Adrenal gland (tissue), 12 donors: ENCODE data around the gene FBXW12. TPM values are rescaled to one million over a fixed set of nuclear protein-coding genes. Genes with fewer than 3 reads are reported as not detected.

Source experiments
- DNase-seq, 7 donors: peaks; one replicate each; pipeline ENCODE4 v3.0.0-alpha.2; 2019 to 2020
- H3K27ac ChIP-seq, 5 donors: fragments of 200-600 bp; sonication (generic) in 4 of 5; 1 replicate in 3 of 5; 2 replicates in 2 of 5; pipeline versions ENCODE4 v1.5.1 to v1.8.0; 2016 to 2020; ENCODE audit warnings: mild to moderate bottlenecking in 1 of 5
- H3K27me3 ChIP-seq: fragments of 200-600 bp; 2 replicates; pipeline ENCODE4 v1.8.0; 2021
- H3K36me3 ChIP-seq, 2 donors: fragments of 200-600 bp; replicated peaks in 1 of 2; 1 replicate in 1 of 2; 2 replicates in 1 of 2; pipeline versions ENCODE4 v1.5.1 to v1.8.0; 2018 to 2022
- H3K4me1 ChIP-seq, 2 donors: fragments of 200-600 bp; replicated peaks in 1 of 2; 1 replicate in 1 of 2; 2 replicates in 1 of 2; pipeline versions ENCODE4 v1.5.1 to v1.8.0; 2018 to 2021
- H3K4me3 ChIP-seq, 4 donors: fragments of 200-600 bp; sonication (generic) in 3 of 4; one replicate each; pipeline ENCODE4 v1.5.1; 2016 to 2018
- H3K9me3 ChIP-seq, 3 donors: fragments of 200-600 bp; sonication (generic) in 1 of 3; replicated peaks in 1 of 3; 1 replicate in 2 of 3; 2 replicates in 1 of 3; pipeline versions ENCODE4 v1.5.1 to v1.8.0; 2016 to 2021
- CTCF ChIP-seq, 6 experiments: fragments of 450-650 bp in 4 of 6; fragments of 200-600 bp in 2 of 6; sonication (generic) in 1 of 6; IDR thresholded peaks; 1 replicate in 5 of 6; 2 replicates in 1 of 6; pipeline versions ENCODE4 v1.5.1 to v1.8.0; 2016 to 2021; ENCODE audit warnings: antibody characterized with exemption in 6 of 6, mild to moderate bottlenecking in 2 of 6, moderate library complexity in 1 of 6
- POLR2A ChIP-seq, 2 donors: fragments of 450-650 bp; IDR thresholded peaks; one replicate each; pipeline ENCODE4 v1.6.1; 2017; ENCODE audit warnings: antibody characterized with exemption in 2 of 2, mild to moderate bottlenecking in 2 of 2, moderate library complexity in 1 of 2
- WGBS, 4 donors: extraction: QIAGEN DNeasy Blood & Tissue Kit in 2 of 4; methylation state at CpG; one replicate each; pipeline versions ENCODE4 v1.1.5 to v1.1.7; 2013 to 2017; 5-methylcytosine and 5-hydroxymethylcytosine counted together
- intact Hi-C, 2 donors: fragments of 100-400 bp; cut with DNase I; formaldehyde crosslinking; loops; one replicate each; pipeline versions ENCODE4 v1.14.1 to v1.15.0; 2022 to 2023
- polyA plus RNA-seq, 3 donors: library from polyadenylated mRNA; stranded (reverse); fragments of 200-250 nt in 2 of 3; fragments of 350-450 nt in 1 of 3; fragmentation: Illumina TruSeq in 1 of 3; extraction: RNeasy Lipid Tissue Mini Kit (QIAGEN cat#74804) in 1 of 3; gene quantifications; one replicate each; pipeline ENCODE4 v1.2.3, GENCODE V29; 2013 to 2014
- total RNA-seq, 9 donors: library from RNA; depleted of rRNA in 4 of 9; stranded (reverse); fragments of >200 nt in 4 of 9; fragments of 120-200 nt in 1 of 9; fragmentation: NEBNext Ultra II Directional in 1 of 9; extraction: Animal tissue kit (Norgen Biotek cat#: 25700) in 1 of 9; gene quantifications; one replicate each; pipeline versions ENCODE4 v1.1.0 to v1.2.4, GENCODE V29; 2013 to 2023
- donor health status: healthy with polysubstance abuse.
- donor health status: Bipolar disorder and iron deficiency.
- donor health status: DM: yes; HTN: yes; CAD: no.
- donor health status: DM: no; HTN: no; CAD: no.
- donor health status: DM: no; HTN: no; CAD: no.
- donor health status: DM: yes; HTN: yes; CAD: no.

Gene FBXW12
- total and polyA plus RNA-seq, 12 donors, result 0.07 to 0.24 (median 0.11) TPM; not detected in 9

GRCh38 chr3:48411606-48412374, 39.8 kb downstream of the FBXW12 start:
- TF ChIP-seq CTCF (IDR thresholded peaks at IDR 0.05) (no peak), POLR2A (IDR thresholded peaks at IDR 0.05) (no peak)
- intact Hi-C loops, result no loop called here
- 81 to 96% (median 91%) methylated on average over 8 to 11 of the region's 11 CpGs for WGBS, 4 donors
- no peaks in the 10 kb centered on the region for H3K4me1 ChIP-seq
- DNase-seq, result peak in 1 of 7 donors; percentile 7
- peaks cover 0 to 29% of the 10 kb centered on the region in 2 donors for H3K36me3 ChIP-seq
- no peaks in the 10 kb centered on the region for H3K9me3 ChIP-seq
- no peak overlapping the region for H3K4me3 ChIP-seq
- no peak overlapping the region for H3K27ac ChIP-seq
- no peaks in the 10 kb centered on the region for H3K27me3 ChIP-seq

GRCh38 chr3:48412375-48413001, 40.5 kb downstream of the FBXW12 start:
- DNase-seq, result no peak
- intact Hi-C loops, result no loop called here
- Histone ChIP-seq H3K4me3 (no peak overlapping the region), H3K36me3 (peaks cover 0 to 29% of the 10 kb centered on the region in 2 donors), H3K4me1 (no peaks in the 10 kb centered on the region), H3K27ac (no peak overlapping the region), H3K9me3 (no peaks in the 10 kb centered on the region), H3K27me3 (no peaks in the 10 kb centered on the region)
- WGBS, 4 donors, result 90 to 96% (median 93%) methylated on average over 17 to 19 of the region's 19 CpGs
- no peak for TF ChIP-seq CTCF (IDR thresholded peaks at IDR 0.05)
- TF ChIP-seq POLR2A (IDR thresholded peaks at IDR 0.05), result no peak

- no peak for DNase-seq
- WGBS, 4 donors, result 87 to 95% (median 90%) methylated on average over 7 to 8 of the region's 8 CpGs
- H3K27me3 ChIP-seq, result no peaks in the 10 kb centered on the region
- H3K9me3 ChIP-seq, result no peaks in the 10 kb centered on the region
- TF ChIP-seq POLR2A (IDR thresholded peaks at IDR 0.05), result no peak
- TF ChIP-seq CTCF (IDR thresholded peaks at IDR 0.05), result no peak
- intact Hi-C loops, result no loop called here
- H3K36me3 ChIP-seq, result peaks cover 0 to 31% of the 10 kb centered on the region in 2 donors
- no peaks in the 10 kb centered on the region for H3K4me1 ChIP-seq
- H3K27ac ChIP-seq, result no peak overlapping the region
- H3K4me3 ChIP-seq, result no peak overlapping the region
Measured at GRCh38 chr3:48413086-48413485, 41.1 kb downstream of the FBXW12 start.

- Histone ChIP-seq H3K4me3 (no peak overlapping the region), H3K27ac (no peak overlapping the region), H3K36me3 (peaks cover 0 to 35% of the 10 kb centered on the region in 2 donors), H3K9me3 (no peaks in the 10 kb centered on the region), H3K27me3 (no peaks in the 10 kb centered on the region), H3K4me1 (no peaks in the 10 kb centered on the region)
- intact Hi-C loops, result no loop called here
- DNase-seq, result no peak
- 80 to 92% (median 87%) methylated on average over 1 to 14 of the region's 14 CpGs for WGBS, 4 donors
- TF ChIP-seq CTCF (IDR thresholded peaks at IDR 0.05) (no peak), POLR2A (IDR thresholded peaks at IDR 0.05) (no peak)
Measured at GRCh38 chr3:48413611-48414010, 41.6 kb downstream of the FBXW12 start.
